GM08714 (cell line): ENCODE results near the gene DLGAP4.

Source experiments
- H3K4me3 ChIP-seq: fragments of 200-500 bp; sonication (Bioruptor generic); 2 replicates; pipeline ENCODE4 v1.5.1; 2014; ENCODE audit warnings: mild to moderate bottlenecking, low read length, inconsistent platforms
- ZNF274 ChIP-seq: IDR thresholded peaks from 2 replicates; pipeline ENCODE4 v1.6.1; 2012; ENCODE audit warnings: mild to moderate bottlenecking, low read depth, low read length

DLGAP4 gene

GRCh38 chr20:36355469-36356171 lies 49.5 kb downstream of the DLGAP4 start:
- no peak for TF ChIP-seq ZNF274
- H3K4me3 ChIP-seq = no peak overlapping the region

DNA sequence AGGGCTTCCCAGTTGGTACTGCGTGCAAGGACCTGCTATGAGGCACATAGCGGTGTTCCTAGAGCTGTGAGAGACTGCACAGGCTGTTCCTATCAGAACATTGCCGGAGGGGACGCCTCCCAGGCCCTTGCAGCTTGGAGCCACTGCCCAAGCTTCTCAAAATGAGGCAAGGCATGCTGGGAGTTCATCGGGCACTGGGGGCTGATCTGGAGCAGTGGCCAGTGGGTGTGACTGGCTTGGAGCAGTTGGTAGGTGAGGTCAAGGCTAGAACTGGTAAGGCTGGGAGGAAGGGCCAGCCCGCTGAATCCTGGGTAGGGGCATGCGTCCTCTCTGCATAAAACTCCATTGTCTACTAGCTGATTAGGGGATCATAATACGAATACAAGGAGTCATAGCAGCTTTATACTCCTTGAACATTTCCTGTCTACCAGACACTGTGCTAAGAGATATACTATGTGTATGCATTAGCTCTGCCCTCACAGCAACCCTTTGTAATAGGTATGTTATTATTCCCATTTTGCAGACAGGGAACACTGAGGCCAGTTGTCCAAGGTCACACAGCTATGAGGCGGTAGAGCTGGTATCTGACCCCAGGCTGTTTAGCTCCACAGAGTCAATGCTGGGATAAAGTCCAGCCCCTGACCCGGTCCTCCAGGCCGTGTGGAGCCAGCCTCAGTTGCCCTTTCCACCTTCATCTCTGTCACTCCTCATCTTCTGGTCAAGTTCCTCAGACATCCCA lies 53.7 kb downstream of the DLGAP4 start:
- TF ChIP-seq ZNF274 = no peak
- no peak overlapping the region for H3K4me3 ChIP-seq

DNA sequence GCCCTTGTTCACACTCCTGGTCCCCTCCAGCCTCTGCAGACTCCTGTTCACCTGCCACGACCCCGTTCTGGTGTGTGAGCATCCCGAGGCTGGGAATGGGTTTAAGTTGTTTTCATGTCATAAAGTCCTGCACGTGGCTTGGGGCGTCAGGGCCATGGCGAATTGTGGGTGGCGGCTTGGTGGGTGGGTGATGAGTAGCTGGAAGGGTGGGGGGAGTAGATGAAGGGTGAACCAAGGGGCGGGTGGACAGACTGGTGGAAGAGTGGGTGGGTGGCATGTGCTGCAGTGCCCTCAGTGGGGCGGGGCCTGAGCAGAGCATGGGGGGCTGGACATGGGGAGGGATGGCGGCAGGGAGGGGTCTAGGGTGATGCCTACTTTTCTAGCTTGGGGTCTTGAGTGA lies 54.3 kb downstream of the DLGAP4 start:
- H3K4me3 ChIP-seq = no peak overlapping the region
- no peak for TF ChIP-seq ZNF274

- H3K4me3 ChIP-seq = no peak overlapping the region
- no peak for TF ChIP-seq ZNF274
Measured at GRCh38 chr20:36361406-36361805, 55.3 kb downstream of the DLGAP4 start.

GRCh38 chr20:36362261-36362660 lies 56.1 kb downstream of the DLGAP4 start:
- H3K4me3 ChIP-seq = no peak overlapping the region

DNA sequence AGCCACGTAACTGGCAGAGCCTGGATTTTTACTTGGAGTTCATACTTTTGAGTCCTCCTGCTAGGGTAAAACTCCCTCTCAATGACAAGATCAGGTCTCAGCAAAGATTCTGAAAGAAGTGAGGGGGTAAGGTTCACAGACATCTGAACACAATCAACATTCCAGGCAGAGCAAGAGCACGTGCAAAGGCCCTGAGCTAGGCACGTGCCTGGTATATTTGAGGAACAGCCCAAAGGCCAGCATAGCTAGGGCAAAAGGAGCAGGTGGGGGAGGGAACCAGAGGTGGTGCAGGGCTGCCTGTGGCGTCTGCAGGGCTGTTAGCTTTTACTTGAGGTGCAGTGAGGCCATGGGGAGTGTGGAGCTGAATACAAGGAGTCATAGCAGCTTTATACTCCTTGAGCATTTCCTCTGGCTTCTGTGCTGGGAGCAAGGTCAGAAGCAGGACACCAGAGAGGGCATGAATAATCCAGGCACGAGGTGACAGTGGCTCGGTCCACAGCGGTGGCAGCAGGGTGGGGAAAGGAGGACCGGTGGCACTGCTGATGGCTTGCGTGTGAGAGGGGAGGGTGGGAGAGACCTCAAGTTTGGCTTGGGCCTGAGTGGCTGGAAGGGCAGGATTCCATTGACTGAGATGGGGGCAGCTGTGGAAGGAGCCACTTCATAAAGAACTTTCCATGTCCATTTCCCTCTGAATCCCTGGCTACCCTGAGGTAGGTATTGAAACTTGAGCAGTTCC lies 57.0 kb downstream of the DLGAP4 start:
- no peak for TF ChIP-seq ZNF274
- H3K4me3 ChIP-seq = no peak overlapping the region

More at GRCh38 chr20:36362261-36362660, 56.1 kb downstream of the DLGAP4 start:
- TF ChIP-seq ZNF274 = no peak

- H3K4me3 ChIP-seq = no peak overlapping the region
- no peak for TF ChIP-seq ZNF274
Measured at GRCh38 chr20:36364506-36364905, 58.4 kb downstream of the DLGAP4 start.

- no peak overlapping the region for H3K4me3 ChIP-seq
- TF ChIP-seq ZNF274 = no peak
Measured at GRCh38 chr20:36366623-36367369, 60.7 kb downstream of the DLGAP4 start.

DNA sequence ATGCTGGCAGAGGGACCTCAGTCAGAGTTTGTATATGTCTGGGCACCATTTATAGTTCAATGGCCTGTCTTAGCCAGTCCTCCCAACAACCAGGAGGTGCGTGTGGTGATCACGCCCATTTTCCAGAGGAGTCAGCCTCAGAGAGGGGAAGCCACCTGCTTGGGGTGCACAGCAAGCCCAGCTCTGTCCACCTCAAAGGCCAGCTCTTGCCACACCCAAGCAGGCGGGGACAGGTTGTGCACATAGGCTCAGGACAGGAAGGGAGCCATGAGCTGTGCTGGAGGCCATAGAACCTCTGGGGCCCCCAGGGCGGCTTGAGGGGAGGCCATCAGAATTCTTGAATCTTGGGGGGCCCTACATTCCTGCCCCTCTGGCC lies 61.2 kb downstream of the DLGAP4 start:
- no peak overlapping the region for H3K4me3 ChIP-seq
- TF ChIP-seq ZNF274 = no peak

DNA sequence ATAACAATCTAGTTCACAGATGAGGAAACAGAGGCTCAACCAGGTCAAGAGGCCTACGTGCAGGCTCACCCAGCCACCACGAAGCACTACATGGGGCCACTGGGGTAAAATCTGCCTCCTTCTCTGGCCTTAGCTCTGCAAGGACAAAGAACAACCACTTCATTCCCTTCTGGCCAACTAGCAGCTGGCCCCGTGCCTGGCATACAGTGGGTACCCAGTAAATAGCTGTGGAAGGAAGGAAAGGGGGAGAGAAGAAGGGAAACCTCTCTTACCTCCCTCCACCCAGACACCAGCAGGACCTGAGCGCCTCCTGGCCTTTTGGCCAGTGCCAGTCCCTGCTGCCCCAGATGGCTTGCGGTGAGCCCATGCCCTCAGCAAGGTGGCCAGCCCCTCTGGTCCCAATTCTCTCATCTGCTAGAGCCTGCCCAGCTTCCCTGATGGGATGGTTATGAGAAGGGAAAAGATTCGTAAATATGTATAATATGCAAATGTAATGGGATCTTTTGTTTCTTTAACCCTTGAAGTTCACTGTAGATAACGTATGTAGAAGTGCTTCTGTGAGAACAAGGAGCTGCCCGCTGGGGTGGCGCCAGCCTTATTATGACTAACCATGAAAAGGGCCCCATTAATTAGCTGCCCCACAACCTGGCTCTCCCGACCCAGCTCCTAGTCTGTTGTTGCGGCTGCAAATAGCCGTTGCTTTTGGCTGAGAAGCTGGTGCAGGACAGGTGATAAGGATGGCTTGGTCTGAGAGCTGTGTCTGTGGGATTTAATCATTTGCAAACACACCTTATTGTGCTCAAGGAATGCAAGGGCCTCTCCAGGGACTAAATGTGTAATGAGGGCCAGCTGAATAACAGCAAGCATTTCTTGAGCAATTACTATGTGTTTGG lies 62.0 kb downstream of the DLGAP4 start:
- no peak for TF ChIP-seq ZNF274
- H3K4me3 ChIP-seq = no peak overlapping the region

GRCh38 chr20:36368869-36369268 lies 62.7 kb downstream of the DLGAP4 start:
- no peak for TF ChIP-seq ZNF274
- no peak overlapping the region for H3K4me3 ChIP-seq

DNA sequence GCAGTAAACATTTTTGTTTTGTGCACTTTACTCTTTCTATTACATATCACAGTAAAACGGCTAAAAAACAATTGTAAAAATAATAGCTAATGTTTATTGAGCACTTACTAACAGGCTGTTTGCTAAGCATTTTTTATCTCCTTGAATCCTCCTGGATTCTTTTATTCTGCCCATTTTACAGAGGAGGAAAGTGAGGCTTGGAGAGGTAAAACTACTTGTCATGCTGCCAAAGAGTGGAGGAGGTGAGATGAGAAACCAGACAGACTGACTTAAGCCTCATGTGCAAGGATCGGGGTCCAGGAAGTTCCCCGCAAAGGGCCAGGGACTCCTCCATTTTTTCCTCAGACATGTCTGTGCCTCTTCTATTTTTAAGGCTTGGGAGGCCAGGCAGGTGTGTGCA lies 63.6 kb downstream of the DLGAP4 start:
- H3K4me3 ChIP-seq = no peak overlapping the region
- TF ChIP-seq ZNF274 = no peak
